ENCODE results near the gene PRSS56. TPM values are rescaled to one million over a fixed set of nuclear protein-coding genes. Genes with fewer than 3 reads are reported as not detected.

Gene PRSS56
- total RNA-seq, 1 donor from 2014 or later: not detected

- Mint-ChIP-seq H3K36me3 (ENCODE audit: low read depth) (no peaks in the 10 kb centered on the region), H3K4me3 (no peak overlapping the region), H3K9me3 (no peaks in the 10 kb centered on the region), H3K27ac (no peak overlapping the region), H3K4me1 (no peaks in the 10 kb centered on the region), H3K27me3 (peaks cover 17% of the 10 kb centered on the region)
- no peak for DNase-seq
- POLR2A ChIA-PET: no interaction called here
- TF ChIP-seq CTCF (IDR thresholded peaks at IDR 0.05): no peak
- CTCF ChIA-PET: no interaction called here
- intact Hi-C loops (cut with micrococcal nuclease): no loop called here
- no peak for ATAC-seq (ENCODE audit: low read depth)
These were observed 41.4 kb upstream of the PRSS56 start for GRCh38 chr2:232478571-232479340.

GRCh38 chr2:232479341-232480200 is 40.6 kb upstream of the PRSS56 start:
- intact Hi-C loops (cut with micrococcal nuclease): no loop called here
- no peaks in the 10 kb centered on the region for H3K9me3 Mint-ChIP-seq

GRCh38 chr2:232480201-232481190 is 39.7 kb upstream of the PRSS56 start:
- CTCF ChIA-PET: no interaction called here
- H3K27me3 Mint-ChIP-seq: peaks cover 29% of the 10 kb centered on the region
- peaks cover 5% of the 10 kb centered on the region for H3K4me1 Mint-ChIP-seq
- no peak overlapping the region for H3K27ac Mint-ChIP-seq
- H3K9me3 Mint-ChIP-seq: no peaks in the 10 kb centered on the region
- POLR2A ChIA-PET: no interaction called here
- no peak for ATAC-seq (ENCODE audit: low read depth)
- intact Hi-C loops (cut with micrococcal nuclease): no loop called here
- H3K4me3 Mint-ChIP-seq: no peak overlapping the region
- H3K36me3 Mint-ChIP-seq (ENCODE audit: low read depth): no peaks in the 10 kb centered on the region
- DNase-seq: no peak
- no peak for TF ChIP-seq CTCF (IDR thresholded peaks at IDR 0.05)

More at GRCh38 chr2:232479341-232480200, 40.6 kb upstream of the PRSS56 start:
- no peak for ATAC-seq (ENCODE audit: low read depth)
- H3K36me3 Mint-ChIP-seq (ENCODE audit: low read depth): no peaks in the 10 kb centered on the region
- H3K27ac Mint-ChIP-seq: no peak overlapping the region
- peaks cover 20% of the 10 kb centered on the region for H3K27me3 Mint-ChIP-seq
- ChIA-PET CTCF (no interaction called here), POLR2A (no interaction called here)
- no peak overlapping the region for H3K4me3 Mint-ChIP-seq
- no peak for TF ChIP-seq CTCF (IDR thresholded peaks at IDR 0.05)
- no peaks in the 10 kb centered on the region for H3K4me1 Mint-ChIP-seq
- no peak for DNase-seq

- Mint-ChIP-seq H3K9me3 (no peaks in the 10 kb centered on the region), H3K4me1 (peaks cover 5% of the 10 kb centered on the region), H3K36me3 (ENCODE audit: low read depth) (no peaks in the 10 kb centered on the region), H3K27me3 (peaks cover 26% of the 10 kb centered on the region), H3K4me3 (no peak overlapping the region), H3K27ac (no peak overlapping the region)
- no peak for ATAC-seq (ENCODE audit: low read depth)
- CTCF ChIA-PET: interaction anchor here (0.7 kb wide), 1 partner anchor 31 kb away, joined by 3 read pairs; no protein-coding TSS in a partner anchor
- DNase-seq: no peak
- intact Hi-C loops (cut with micrococcal nuclease): no loop called here
- no peak for TF ChIP-seq CTCF (IDR thresholded peaks at IDR 0.05)
- POLR2A ChIA-PET: no interaction called here
These were observed 38.7 kb upstream of the PRSS56 start for GRCh38 chr2:232481322-232482140.
